ENCODE data around the gene MFSD8.
A peak's percentile ranks its signal among the peaks of the same experiment; 100 is the strongest.

Gene MFSD8

GRCh38 chr4:127870281-127870680, 94.7 kb downstream of the MFSD8 start:
- peak overlapping the region; percentile 34 for H3K27ac Mint-ChIP-seq
- H3K27me3 Mint-ChIP-seq (ENCODE audit: low read depth, poor library complexity) = no peaks in the 10 kb centered on the region
- DNase-seq = no peak
- H3K36me3 Mint-ChIP-seq (ENCODE audit: low read depth) = peaks cover 34% of the 10 kb centered on the region
- no peak for TF ChIP-seq CTCF (IDR thresholded peaks at IDR 0.05)
- no peaks in the 10 kb centered on the region for H3K4me1 Mint-ChIP-seq
- H3K9me3 Mint-ChIP-seq = peaks cover 10% of the 10 kb centered on the region
- no peak overlapping the region for H3K4me3 Mint-ChIP-seq

- H3K27me3 Mint-ChIP-seq (ENCODE audit: low read depth, poor library complexity) = no peaks in the 10 kb centered on the region
- no peak overlapping the region for H3K4me3 Mint-ChIP-seq
- H3K9me3 Mint-ChIP-seq = peaks cover 11% of the 10 kb centered on the region
- H3K4me1 Mint-ChIP-seq = no peaks in the 10 kb centered on the region
- H3K36me3 Mint-ChIP-seq (ENCODE audit: low read depth) = peaks cover 19% of the 10 kb centered on the region
- DNase-seq = no peak
- no peak for TF ChIP-seq CTCF (IDR thresholded peaks at IDR 0.05)
- no peak overlapping the region for H3K27ac Mint-ChIP-seq
Measured at GRCh38 chr4:127868196-127868595, 96.8 kb downstream of the MFSD8 start.
